HCT116 (cell line): ENCODE measurements around the gene REEP5. TPM values are rescaled to one million over a fixed set of nuclear protein-coding genes. Genes with fewer than 3 reads are reported as not detected.

Source experiments
- ATAC-seq: fragments of 200-7000 bp; cut with Tn5 transposase; 2 replicates; pipeline ENCODE4 v1.9.1; 2020; ENCODE audit warnings: mild to moderate bottlenecking, moderate library complexity
- BruUV-seq: library from RNA; stranded (reverse); fragments of 400-500 nt; replicated peaks from 2 replicates; lab custom pipeline; 2021; lab: Mats Ljungman, UMichigan
- CTCF ChIA-PET: fragments of 300-600 bp; sonication (Branson Sonifier 250); formaldehyde crosslinking; loops from one replicate; lab custom pipeline; 2021; ENCODE audit warnings: antibody characterized with exemption; lab: Charles Lee
- POLR2A ChIA-PET: fragments of 300-600, 350-600 bp; sonication (Branson Sonifier 250); formaldehyde crosslinking; loops from one replicate; lab custom pipeline; 2021; ENCODE audit warnings: antibody characterized with exemption; lab: Charles Lee
- RAD21 ChIA-PET, 2 experiments: fragments of 300-600 bp; sonication (Branson Sonifier 250); formaldehyde crosslinking; loops; one replicate each; lab custom pipeline; 2023; ENCODE audit warnings: low total read pairs in 2 of 2; ENCODE audit not compliant: uncharacterized antibody in 2 of 2, unreplicated experiment in 2 of 2, low non-redundant PET in 1 of 2; lab: Charles Lee
- DNase-seq: peaks from one replicate; pipeline ENCODE4 v3.0.0-alpha.2; 2010; ENCODE audit warnings: low read depth, low spot score
- H2AFZ ChIP-seq: fragments of 200-600 bp; shearing (Covaris generic), sonication (generic); 2 replicates; pipeline ENCODE4 v1.6.1; 2017; ENCODE audit warnings: low read depth, mixed run types, mixed read lengths, antibody characterized with exemption, low read length; ENCODE audit not compliant: poor library complexity, severe bottlenecking
- H3K27ac ChIP-seq: 2 replicates; pipeline ENCODE4 v1.5.1; 2012; ENCODE audit warnings: low read depth, low read length
- H3K27me3 ChIP-seq: fragments of 200-600 bp; sonication (generic); 2 replicates; pipeline ENCODE4 v1.6.1; 2016; ENCODE audit warnings: mixed run types, low read length, mixed read lengths; ENCODE audit not compliant: insufficient read depth
- H3K36me3 ChIP-seq, 2 experiments: fragments of 200-500 bp in 1 of 2; fragments of 200-600 bp in 1 of 2; sonication (Bioruptor generic) in 1 of 2; sonication (generic) in 1 of 2; 2 replicates each; pipeline versions ENCODE4 v1.5.1 to v1.6.1; 2014 to 2016; ENCODE audit warnings: low read length in 2 of 2, inconsistent platforms in 1 of 2, mixed read lengths in 1 of 2, mixed run types in 1 of 2; ENCODE audit not compliant: insufficient read depth in 2 of 2, control insufficient read depth in 1 of 2
- H3K4me1 ChIP-seq, 2 experiments: fragments of 200-600 bp in 1 of 2; sonication (generic) in 1 of 2; 2 replicates each; pipeline versions ENCODE4 v1.5.1 to v1.6.1; 2012 to 2017; ENCODE audit warnings: low read length in 2 of 2, inconsistent platforms in 1 of 2, mild to moderate bottlenecking in 1 of 2, mixed read lengths in 1 of 2, mixed run types in 1 of 2, moderate library complexity in 1 of 2; ENCODE audit not compliant: insufficient read depth in 2 of 2, control insufficient read depth in 1 of 2
- H3K4me2 ChIP-seq: fragments of 200-600 bp; sonication (generic); 2 replicates; pipeline ENCODE4 v1.6.1; 2017; ENCODE audit warnings: mixed run types, low read length, mixed read lengths
- H3K4me3 ChIP-seq, 2 experiments: fragments of 200-600 bp in 1 of 2; sonication (generic) in 1 of 2; replicated peaks in 1 of 2; 2 replicates each; pipeline ENCODE4 v1.5.1; 2011 to 2016; ENCODE audit warnings: low read length in 2 of 2, control low read depth in 1 of 2, low read depth in 1 of 2, mild to moderate bottlenecking in 1 of 2, mixed read lengths in 1 of 2, mixed run types in 1 of 2
- H3K79me2 ChIP-seq: fragments of 200-600 bp; sonication (generic); 2 replicates; pipeline ENCODE4 v1.6.1; 2017; ENCODE audit warnings: mild to moderate bottlenecking, mixed run types, low read length, moderate library complexity, mixed read lengths; ENCODE audit not compliant: insufficient read depth
- H3K9ac ChIP-seq: fragments of 200-600 bp; sonication (generic); 2 replicates; pipeline ENCODE4 v1.6.1; 2016; ENCODE audit warnings: low read length, mixed read lengths
- H3K9me2 ChIP-seq: fragments of 200-600 bp; sonication (generic), shearing (Covaris generic); 2 replicates; pipeline ENCODE4 v1.6.1; 2017; ENCODE audit warnings: mixed run types, mild to moderate bottlenecking, moderate library complexity; ENCODE audit not compliant: insufficient read depth
- H3K9me3 ChIP-seq, 2 experiments: fragments of 200-500 bp in 1 of 2; fragments of 200-600 bp in 1 of 2; sonication (Bioruptor generic) in 1 of 2; sonication (generic) in 1 of 2; 2 replicates each; pipeline ENCODE4 v1.6.1; 2014 to 2017; ENCODE audit warnings: low read length in 2 of 2, mixed read lengths in 2 of 2, inconsistent platforms in 1 of 2, low read depth in 1 of 2, mild to moderate bottlenecking in 1 of 2, mixed run types in 1 of 2, moderate library complexity in 1 of 2; ENCODE audit not compliant: control insufficient read depth in 1 of 2, insufficient read depth in 1 of 2
- H4K20me1 ChIP-seq: fragments of 200-600 bp; sonication (generic), shearing (Covaris generic); 2 replicates; pipeline ENCODE4 v1.6.1; 2017; ENCODE audit warnings: mixed run types, mild to moderate bottlenecking, moderate library complexity; ENCODE audit not compliant: insufficient read depth
- ATF3 ChIP-seq: IDR thresholded peaks from 2 replicates; pipeline ENCODE4 v1.6.1; 2012
- CBX3 ChIP-seq: IDR thresholded peaks from 2 replicates; pipeline ENCODE4 v1.6.1; 2012; ENCODE audit warnings: low read depth
- EGR1 ChIP-seq: IDR thresholded peaks from 2 replicates; pipeline ENCODE4 v1.6.1; 2012; ENCODE audit warnings: low read depth
- EZH2 ChIP-seq: fragments of 200-600 bp; sonication (generic); IDR thresholded peaks from 2 replicates; pipeline ENCODE4 v1.6.1; 2017; ENCODE audit warnings: antibody characterized with exemption, mixed run types
- EZH2phosphoT487 ChIP-seq: fragments of 200-600 bp; IDR thresholded peaks from 2 replicates; pipeline ENCODE4 v1.6.1; 2018; ENCODE audit warnings: antibody characterized with exemption, borderline replicate concordance
- FOSL1 ChIP-seq: IDR thresholded peaks from 2 replicates; pipeline ENCODE4 v1.6.1; 2012; ENCODE audit warnings: low read depth
- MAX ChIP-seq: IDR thresholded peaks from 2 replicates; pipeline ENCODE4 v1.6.1; 2012
- POLR2A ChIP-seq: IDR thresholded peaks from 2 replicates; pipeline ENCODE4 v1.7.0; 2011; ENCODE audit warnings: borderline replicate concordance; ENCODE audit not compliant: insufficient read depth, insufficient read length; ENCODE audit errors: extremely low read depth
- POLR2AphosphoS5 ChIP-seq: IDR thresholded peaks from 2 replicates; pipeline ENCODE4 v1.6.1; 2011; ENCODE audit warnings: mild to moderate bottlenecking, low read depth, low read length, moderate library complexity
- RAD21 ChIP-seq: IDR thresholded peaks from 2 replicates; pipeline ENCODE4 v1.6.1; 2012; ENCODE audit warnings: low read depth, mild to moderate bottlenecking
- SIN3A ChIP-seq: IDR thresholded peaks from 2 replicates; pipeline ENCODE4 v1.6.1; 2012; ENCODE audit warnings: low read depth
- SRF ChIP-seq: IDR thresholded peaks from 2 replicates; pipeline ENCODE4 v1.6.1; 2012; ENCODE audit warnings: low read depth
- TCF7L2 ChIP-seq: IDR thresholded peaks from 2 replicates; pipeline ENCODE4 v1.7.0; 2011; ENCODE audit warnings: borderline replicate concordance, inconsistent platforms; ENCODE audit not compliant: insufficient read depth, insufficient read length; ENCODE audit errors: extremely low read depth
- ZFX ChIP-seq: fragments of 450-650 bp; IDR thresholded peaks from 2 replicates; pipeline ENCODE4 v1.6.1; 2017
- intact Hi-C: fragments of 100-400 bp; cut with micrococcal nuclease; formaldehyde crosslinking; loops from 2 replicates; pipeline ENCODE4 v1.10.0; 2022
- total RNA-seq: library from RNA; stranded (reverse); gene quantifications from one replicate; pipeline ENCODE4 v1.2.1, GENCODE V29; 2021; ENCODE audit not compliant: unreplicated experiment
- TF ChIP-seq, protein P1 (sequence below): IDR thresholded peaks from 2 replicates; pipeline ENCODE4 v1.6.1; 2012; ENCODE audit warnings: low read depth
- TF ChIP-seq, protein P2 (sequence below): IDR thresholded peaks from 2 replicates; pipeline ENCODE4 v1.6.1; 2011; ENCODE audit warnings: mild to moderate bottlenecking, low read length, moderate library complexity; ENCODE audit not compliant: insufficient replicate concordance; ENCODE audit errors: extremely low read depth
- TF ChIP-seq, protein P3 (sequence below), 3 experiments: fragments of 200-600 bp in 1 of 3; sonication (generic) in 1 of 3; IDR thresholded peaks in 2 of 3; conservative IDR thresholded peaks in 1 of 3; 2 replicates each; pipeline ENCODE4 v1.5.1; 2012 to 2017; ENCODE audit warnings: low read depth in 2 of 3, low read length in 2 of 3, antibody characterized with exemption in 1 of 3, borderline replicate concordance in 1 of 3, control low read depth in 1 of 3, mild to moderate bottlenecking in 1 of 3, mixed read lengths in 1 of 3, mixed run types in 1 of 3, moderate library complexity in 1 of 3; ENCODE audit not compliant: insufficient read depth in 1 of 3

The REEP5 gene
- total RNA-seq, 1 experiment from 2014 or later, result 71.7 TPM

DNA sequence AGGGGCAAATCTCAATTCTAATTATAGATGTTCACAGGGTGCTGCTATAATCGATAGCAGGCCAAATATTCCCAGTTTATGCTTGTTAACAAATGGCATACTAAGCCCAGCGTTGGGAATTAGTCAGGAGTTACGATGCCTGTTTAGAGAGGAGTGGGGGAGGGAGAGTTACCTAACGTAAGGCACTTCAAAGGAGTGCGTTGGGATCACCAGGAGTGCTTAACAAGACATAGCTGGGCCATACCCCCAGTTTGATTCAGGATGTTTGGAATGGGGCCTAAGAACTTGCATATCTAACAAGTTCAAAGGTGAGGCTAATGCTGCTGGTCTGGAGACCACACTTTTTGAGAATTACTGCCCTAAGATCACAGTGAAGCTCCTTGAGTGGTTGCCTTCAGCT lies 75.5 kb downstream of the REEP5 start:
- no peaks in the 10 kb centered on the region for H3K27me3 ChIP-seq
- BruUV-seq, result no TSS peak
- H3K4me3 ChIP-seq, result no peak overlapping the region
- CTCF ChIA-PET, result no interaction called here
- H3K27ac ChIP-seq, result no peak overlapping the region
- no peaks in the 10 kb centered on the region for H3K79me2 ChIP-seq
- H3K4me1 ChIP-seq, result peaks cover 0 to 4% of the 10 kb centered on the region in 2 experiments; a peak in 1 of 4 replicates
- no peak overlapping the region for H2AFZ ChIP-seq
- no peak for TF ChIP-seq ATF3
- TF ChIP-seq TCF7L2, result no peak
- TF ChIP-seq EGR1, result no peak
- no peak for TF ChIP-seq POLR2AphosphoS5
- TF ChIP-seq, protein P1, sequence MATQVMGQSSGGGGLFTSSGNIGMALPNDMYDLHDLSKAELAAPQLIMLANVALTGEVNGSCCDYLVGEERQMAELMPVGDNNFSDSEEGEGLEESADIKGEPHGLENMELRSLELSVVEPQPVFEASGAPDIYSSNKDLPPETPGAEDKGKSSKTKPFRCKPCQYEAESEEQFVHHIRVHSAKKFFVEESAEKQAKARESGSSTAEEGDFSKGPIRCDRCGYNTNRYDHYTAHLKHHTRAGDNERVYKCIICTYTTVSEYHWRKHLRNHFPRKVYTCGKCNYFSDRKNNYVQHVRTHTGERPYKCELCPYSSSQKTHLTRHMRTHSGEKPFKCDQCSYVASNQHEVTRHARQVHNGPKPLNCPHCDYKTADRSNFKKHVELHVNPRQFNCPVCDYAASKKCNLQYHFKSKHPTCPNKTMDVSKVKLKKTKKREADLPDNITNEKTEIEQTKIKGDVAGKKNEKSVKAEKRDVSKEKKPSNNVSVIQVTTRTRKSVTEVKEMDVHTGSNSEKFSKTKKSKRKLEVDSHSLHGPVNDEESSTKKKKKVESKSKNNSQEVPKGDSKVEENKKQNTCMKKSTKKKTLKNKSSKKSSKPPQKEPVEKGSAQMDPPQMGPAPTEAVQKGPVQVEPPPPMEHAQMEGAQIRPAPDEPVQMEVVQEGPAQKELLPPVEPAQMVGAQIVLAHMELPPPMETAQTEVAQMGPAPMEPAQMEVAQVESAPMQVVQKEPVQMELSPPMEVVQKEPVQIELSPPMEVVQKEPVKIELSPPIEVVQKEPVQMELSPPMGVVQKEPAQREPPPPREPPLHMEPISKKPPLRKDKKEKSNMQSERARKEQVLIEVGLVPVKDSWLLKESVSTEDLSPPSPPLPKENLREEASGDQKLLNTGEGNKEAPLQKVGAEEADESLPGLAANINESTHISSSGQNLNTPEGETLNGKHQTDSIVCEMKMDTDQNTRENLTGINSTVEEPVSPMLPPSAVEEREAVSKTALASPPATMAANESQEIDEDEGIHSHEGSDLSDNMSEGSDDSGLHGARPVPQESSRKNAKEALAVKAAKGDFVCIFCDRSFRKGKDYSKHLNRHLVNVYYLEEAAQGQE, result no peak
- TF ChIP-seq FOSL1, result no peak
- TF ChIP-seq SRF, result no peak
- TF ChIP-seq SIN3A, result no peak
- no peak for TF ChIP-seq MAX
- TF ChIP-seq EZH2phosphoT487, result no peak
- TF ChIP-seq, protein P2, sequence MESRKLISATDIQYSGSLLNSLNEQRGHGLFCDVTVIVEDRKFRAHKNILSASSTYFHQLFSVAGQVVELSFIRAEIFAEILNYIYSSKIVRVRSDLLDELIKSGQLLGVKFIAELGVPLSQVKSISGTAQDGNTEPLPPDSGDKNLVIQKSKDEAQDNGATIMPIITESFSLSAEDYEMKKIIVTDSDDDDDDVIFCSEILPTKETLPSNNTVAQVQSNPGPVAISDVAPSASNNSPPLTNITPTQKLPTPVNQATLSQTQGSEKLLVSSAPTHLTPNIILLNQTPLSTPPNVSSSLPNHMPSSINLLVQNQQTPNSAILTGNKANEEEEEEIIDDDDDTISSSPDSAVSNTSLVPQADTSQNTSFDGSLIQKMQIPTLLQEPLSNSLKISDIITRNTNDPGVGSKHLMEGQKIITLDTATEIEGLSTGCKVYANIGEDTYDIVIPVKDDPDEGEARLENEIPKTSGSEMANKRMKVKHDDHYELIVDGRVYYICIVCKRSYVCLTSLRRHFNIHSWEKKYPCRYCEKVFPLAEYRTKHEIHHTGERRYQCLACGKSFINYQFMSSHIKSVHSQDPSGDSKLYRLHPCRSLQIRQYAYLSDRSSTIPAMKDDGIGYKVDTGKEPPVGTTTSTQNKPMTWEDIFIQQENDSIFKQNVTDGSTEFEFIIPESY, result no peak
- no peak for TF ChIP-seq EZH2
- TF ChIP-seq ZFX, result no peak
- no peak for TF ChIP-seq POLR2A
- TF ChIP-seq, protein P3, sequence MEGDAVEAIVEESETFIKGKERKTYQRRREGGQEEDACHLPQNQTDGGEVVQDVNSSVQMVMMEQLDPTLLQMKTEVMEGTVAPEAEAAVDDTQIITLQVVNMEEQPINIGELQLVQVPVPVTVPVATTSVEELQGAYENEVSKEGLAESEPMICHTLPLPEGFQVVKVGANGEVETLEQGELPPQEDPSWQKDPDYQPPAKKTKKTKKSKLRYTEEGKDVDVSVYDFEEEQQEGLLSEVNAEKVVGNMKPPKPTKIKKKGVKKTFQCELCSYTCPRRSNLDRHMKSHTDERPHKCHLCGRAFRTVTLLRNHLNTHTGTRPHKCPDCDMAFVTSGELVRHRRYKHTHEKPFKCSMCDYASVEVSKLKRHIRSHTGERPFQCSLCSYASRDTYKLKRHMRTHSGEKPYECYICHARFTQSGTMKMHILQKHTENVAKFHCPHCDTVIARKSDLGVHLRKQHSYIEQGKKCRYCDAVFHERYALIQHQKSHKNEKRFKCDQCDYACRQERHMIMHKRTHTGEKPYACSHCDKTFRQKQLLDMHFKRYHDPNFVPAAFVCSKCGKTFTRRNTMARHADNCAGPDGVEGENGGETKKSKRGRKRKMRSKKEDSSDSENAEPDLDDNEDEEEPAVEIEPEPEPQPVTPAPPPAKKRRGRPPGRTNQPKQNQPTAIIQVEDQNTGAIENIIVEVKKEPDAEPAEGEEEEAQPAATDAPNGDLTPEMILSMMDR (IDR thresholded peaks at IDR 0.05 in 2 of 3, conservative IDR thresholded peaks at IDR 0.05 in 1 of 3; ENCODE audit: borderline replicate concordance in 1 of 3, insufficient read depth in 1 of 3, low read depth in 2 of 3, low read length in 2 of 3), result no peak
- no peak for TF ChIP-seq RAD21
- TF ChIP-seq CBX3, result no peak
- POLR2A ChIA-PET, result no interaction called here
- no peaks in the 10 kb centered on the region for H3K9me2 ChIP-seq
- H4K20me1 ChIP-seq, result no peaks in the 10 kb centered on the region
- RAD21 ChIA-PET, result no interaction called here
- intact Hi-C loops, result loop anchor here (5.0 to 10.0 kb wide), 2 partner anchors 294 to 652 kb away; no protein-coding TSS in a partner anchor
- no peak for ATAC-seq
- DNase-seq, result no peak
- H3K4me2 ChIP-seq, result no peak overlapping the region
- no peak overlapping the region for H3K9ac ChIP-seq
- H3K36me3 ChIP-seq, result no peaks in the 10 kb centered on the region
- H3K9me3 ChIP-seq, result no peaks in the 10 kb centered on the region
